Tibial nerve (tissue), 4 donors: ENCODE measurements around the gene CDC42EP2. TPM values are rescaled to one million over a fixed set of nuclear protein-coding genes. Genes with fewer than 3 reads are reported as not detected.

ENCODE experiments used
- DNase-seq, 2 donors: peaks; one replicate each; pipeline ENCODE4 v3.0.0-alpha.2; 2019; ENCODE audit warnings: low spot score in 2 of 2
- H3K27ac ChIP-seq, 4 donors: fragments of 200-600 bp; sonication (generic) in 3 of 4; one replicate each; pipeline ENCODE4 v1.5.1; 2017 to 2019; ENCODE audit warnings: mild to moderate bottlenecking in 1 of 4
- H3K27me3 ChIP-seq, 2 donors: fragments of 200-600 bp; sonication (generic) in 1 of 2; one replicate each; pipeline versions ENCODE4 v1.5.1 to v1.6.0; 2017 to 2019
- H3K36me3 ChIP-seq, 3 donors: fragments of 200-600 bp; sonication (generic); one replicate each; pipeline ENCODE4 v1.5.1; 2018 to 2019
- H3K4me1 ChIP-seq, 4 donors: fragments of 200-600 bp; sonication (generic) in 3 of 4; one replicate each; pipeline ENCODE4 v1.5.1; 2017 to 2019
- H3K4me3 ChIP-seq, 4 donors: fragments of 200-600 bp; sonication (generic) in 3 of 4; one replicate each; pipeline ENCODE4 v1.5.1; 2017 to 2019; ENCODE audit warnings: mild to moderate bottlenecking in 1 of 4, moderate library complexity in 1 of 4
- H3K9me3 ChIP-seq, 4 donors: fragments of 200-600 bp; sonication (generic) in 3 of 4; one replicate each; pipeline ENCODE4 v1.5.1; 2017 to 2019
- EP300 ChIP-seq, 2 donors: sonication (generic); formaldehyde crosslinking; IDR thresholded peaks; one replicate each; pipeline ENCODE4 v1.6.1; 2017; ENCODE audit warnings: antibody characterized with exemption in 2 of 2, mild to moderate bottlenecking in 1 of 2
- POLR2A ChIP-seq, 2 donors: fragments of 450-650 bp; IDR thresholded peaks; one replicate each; pipeline ENCODE4 v1.6.1; 2017; ENCODE audit warnings: antibody characterized with exemption in 2 of 2, mild to moderate bottlenecking in 2 of 2, moderate library complexity in 2 of 2
- WGBS, 2 donors: methylation state at CpG; one replicate each; pipeline ENCODE4 v1.1.5; 2018; 5-methylcytosine and 5-hydroxymethylcytosine counted together
- total RNA-seq, 4 donors: library from RNA; depleted of rRNA; stranded (reverse); fragments of >200 nt; gene quantifications; one replicate each; pipeline ENCODE4 v1.1.0, GENCODE V29; 2016
- TF ChIP-seq, protein P1 (sequence below), 5 experiments: fragments of 200-600 bp in 3 of 5; fragments of 450-650 bp in 2 of 5; sonication (generic) in 3 of 5; IDR thresholded peaks; one replicate each; pipeline ENCODE4 v1.5.1; 2016 to 2019; ENCODE audit warnings: antibody characterized with exemption in 5 of 5, mild to moderate bottlenecking in 3 of 5, moderate library complexity in 2 of 5

The CDC42EP2 gene
- total RNA-seq, 4 donors from 2014 or later = 10.4 to 39.6 (median 24.9) TPM

DNA sequence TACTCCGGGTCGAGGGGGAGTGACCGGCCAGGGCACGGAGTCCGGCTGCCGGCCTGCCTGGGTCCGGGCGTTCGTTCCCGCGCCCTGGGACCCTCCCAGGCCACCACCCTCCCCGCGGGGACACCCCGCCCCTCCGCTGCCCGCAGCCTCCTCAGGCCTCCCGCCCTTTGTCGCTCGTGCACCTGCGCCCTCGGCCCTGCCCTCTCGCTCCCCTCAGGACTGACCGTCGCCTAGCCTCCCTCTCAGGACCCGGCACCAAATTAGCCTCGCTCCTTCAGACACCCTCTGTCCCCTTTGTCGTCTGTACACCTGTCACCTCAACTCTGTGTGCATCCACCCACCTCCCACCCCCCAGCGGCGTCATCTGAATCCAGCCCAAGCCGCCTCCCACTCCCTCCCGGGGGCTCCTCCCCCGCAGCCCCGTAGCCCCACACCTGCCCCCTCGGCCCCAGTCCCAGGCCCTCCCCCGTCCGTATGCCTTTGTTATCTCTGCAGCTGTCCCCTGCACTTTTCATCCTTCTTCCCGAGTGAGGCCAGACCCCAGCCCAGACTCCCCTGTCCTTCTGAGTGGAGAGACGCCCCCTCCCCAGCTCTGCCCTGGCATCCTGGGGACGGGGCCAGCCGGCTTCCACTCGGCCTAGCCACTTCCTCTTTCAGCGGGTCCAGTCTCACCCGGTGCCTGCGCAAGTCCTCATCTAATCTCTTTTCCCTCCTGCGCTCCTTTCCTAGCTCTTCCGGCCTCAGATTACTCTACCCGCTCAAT, 40.5 kb downstream of the CDC42EP2 start:
- peaks cover 0 to 6% of the 10 kb centered on the region in 2 donors for H3K27me3 ChIP-seq
- no peak for DNase-seq
- no peaks in the 10 kb centered on the region for H3K9me3 ChIP-seq
- TF ChIP-seq, protein P1, sequence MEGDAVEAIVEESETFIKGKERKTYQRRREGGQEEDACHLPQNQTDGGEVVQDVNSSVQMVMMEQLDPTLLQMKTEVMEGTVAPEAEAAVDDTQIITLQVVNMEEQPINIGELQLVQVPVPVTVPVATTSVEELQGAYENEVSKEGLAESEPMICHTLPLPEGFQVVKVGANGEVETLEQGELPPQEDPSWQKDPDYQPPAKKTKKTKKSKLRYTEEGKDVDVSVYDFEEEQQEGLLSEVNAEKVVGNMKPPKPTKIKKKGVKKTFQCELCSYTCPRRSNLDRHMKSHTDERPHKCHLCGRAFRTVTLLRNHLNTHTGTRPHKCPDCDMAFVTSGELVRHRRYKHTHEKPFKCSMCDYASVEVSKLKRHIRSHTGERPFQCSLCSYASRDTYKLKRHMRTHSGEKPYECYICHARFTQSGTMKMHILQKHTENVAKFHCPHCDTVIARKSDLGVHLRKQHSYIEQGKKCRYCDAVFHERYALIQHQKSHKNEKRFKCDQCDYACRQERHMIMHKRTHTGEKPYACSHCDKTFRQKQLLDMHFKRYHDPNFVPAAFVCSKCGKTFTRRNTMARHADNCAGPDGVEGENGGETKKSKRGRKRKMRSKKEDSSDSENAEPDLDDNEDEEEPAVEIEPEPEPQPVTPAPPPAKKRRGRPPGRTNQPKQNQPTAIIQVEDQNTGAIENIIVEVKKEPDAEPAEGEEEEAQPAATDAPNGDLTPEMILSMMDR (IDR thresholded peaks at IDR 0.05) = no peak
- TF ChIP-seq POLR2A (IDR thresholded peaks at IDR 0.05) = no peak
- no peak for TF ChIP-seq EP300 (IDR thresholded peaks at IDR 0.05)
- peak overlapping the region; percentile 34 to 83 (median 66) for H3K4me3 ChIP-seq
- H3K36me3 ChIP-seq = peaks cover 0 to 26% (median 2%) of the 10 kb centered on the region in 3 donors
- 2 to 4% methylated on average over 32 to 35 of the region's 47 CpGs for WGBS, 2 donors
- H3K27ac ChIP-seq = peak overlapping the region; percentile 21 to 85 (median 57)
- H3K4me1 ChIP-seq = peaks cover 0 to 26% (median 9%) of the 10 kb centered on the region in 4 donors

DNA sequence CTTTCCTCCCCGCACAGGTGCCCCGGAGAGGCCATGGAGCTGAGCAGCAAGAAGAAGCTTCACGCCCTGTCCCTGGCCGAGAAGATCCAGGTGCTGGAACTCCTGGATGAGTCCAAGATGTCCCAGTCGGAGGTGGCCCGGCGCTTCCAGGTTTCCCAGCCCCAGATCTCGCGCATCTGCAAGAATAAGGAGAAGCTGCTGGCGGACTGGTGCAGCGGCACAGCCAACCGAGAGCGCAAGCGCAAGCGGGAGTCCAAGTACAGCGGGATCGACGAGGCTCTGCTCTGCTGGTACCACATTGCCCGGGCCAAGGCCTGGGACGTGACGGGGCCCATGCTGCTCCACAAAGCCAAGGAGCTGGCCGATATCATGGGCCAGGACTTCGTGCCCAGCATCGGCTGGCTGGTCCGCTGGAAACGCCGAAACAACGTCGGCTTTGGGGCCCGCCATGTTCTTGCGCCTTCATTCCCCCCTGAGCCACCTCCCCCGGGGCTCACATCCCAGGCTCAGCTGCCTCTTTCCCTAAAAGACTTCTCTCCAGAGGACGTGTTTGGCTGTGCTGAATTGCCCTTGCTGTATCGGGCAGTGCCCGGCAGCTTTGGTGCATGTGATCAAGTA, 41.2 kb downstream of the CDC42EP2 start:
- DNase-seq = no peak
- H3K9me3 ChIP-seq = no peaks in the 10 kb centered on the region
- H3K27ac ChIP-seq = peak overlapping the region in 1 of 4 donors; percentile 85
- H3K4me3 ChIP-seq = peak overlapping the region; percentile 34 to 83 (median 66)
- H3K27me3 ChIP-seq = peaks cover 0 to 6% of the 10 kb centered on the region in 2 donors
- H3K4me1 ChIP-seq = peaks cover 0 to 26% (median 9%) of the 10 kb centered on the region in 4 donors
- TF ChIP-seq POLR2A (IDR thresholded peaks at IDR 0.05) = no peak
- TF ChIP-seq, protein P1 (IDR thresholded peaks at IDR 0.05) = no peak
- TF ChIP-seq EP300 (IDR thresholded peaks at IDR 0.05) = no peak
- WGBS, 2 donors = 38% methylated on average over 19 to 23 of the region's 35 CpGs
- peaks cover 0 to 19% (median 0%) of the 10 kb centered on the region in 3 donors for H3K36me3 ChIP-seq

DNA sequence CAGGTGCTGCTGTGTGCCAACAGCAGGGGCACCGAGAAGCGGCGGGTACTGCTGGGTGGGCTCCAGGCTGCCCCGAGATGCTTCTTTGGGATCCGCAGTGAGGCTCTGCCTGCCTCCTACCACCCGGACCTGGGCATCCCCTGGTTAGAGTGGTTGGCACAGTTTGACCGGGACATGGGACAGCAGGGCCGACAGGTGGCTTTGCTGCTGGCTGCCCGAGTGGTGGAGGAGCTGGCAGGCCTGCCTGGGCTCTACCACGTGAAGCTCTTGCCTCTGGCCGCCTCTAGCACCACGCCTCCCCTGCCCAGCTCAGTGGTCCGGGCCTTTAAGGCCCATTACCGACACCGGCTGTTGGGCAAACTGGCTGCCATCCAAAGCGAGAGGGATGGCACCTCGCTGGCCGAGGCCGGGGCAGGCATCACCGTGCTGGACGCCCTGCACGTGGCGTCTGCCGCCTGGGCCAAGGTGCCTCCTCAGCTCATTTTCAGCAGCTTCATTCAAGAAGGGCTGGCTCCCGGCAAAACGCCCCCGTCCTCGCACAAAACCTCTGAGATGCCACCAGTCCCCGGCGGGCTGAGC, 41.8 kb downstream of the CDC42EP2 start:
- H3K27ac ChIP-seq = no peak overlapping the region
- no peak for DNase-seq
- WGBS, 2 donors = 87 to 95% methylated on average over 12 to 29 of the region's 30 CpGs

DNA sequence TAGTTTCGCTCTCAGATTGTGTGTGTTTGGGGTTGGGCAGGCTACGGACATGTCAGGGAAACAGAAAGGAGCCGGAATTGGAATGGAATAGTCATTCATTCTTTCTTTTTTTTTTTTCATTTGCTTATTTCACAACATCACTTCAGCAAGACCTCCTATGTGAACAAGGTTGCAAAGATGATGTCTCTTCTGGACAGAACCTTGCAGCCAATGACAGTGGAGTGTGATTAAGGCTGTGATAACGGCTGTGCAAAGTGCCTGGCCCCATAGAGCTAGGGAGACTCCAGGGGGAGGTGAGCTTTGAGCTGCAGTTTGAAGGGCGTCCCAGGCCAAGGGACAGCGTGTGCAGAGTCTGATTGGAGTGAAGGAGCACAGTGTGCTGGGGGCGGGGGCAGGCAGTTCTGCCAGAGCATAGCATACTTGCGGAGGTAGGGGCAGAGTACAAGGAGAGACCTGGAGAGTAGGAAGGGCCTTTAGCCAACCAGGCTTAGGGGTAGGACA, 43.2 kb downstream of the CDC42EP2 start:
- no peak for DNase-seq
- Histone ChIP-seq H3K4me3 (no peak overlapping the region), H3K4me1 (peaks cover 0 to 26% (median 9%) of the 10 kb centered on the region in 4 donors), H3K27ac (no peak overlapping the region), H3K9me3 (no peaks in the 10 kb centered on the region), H3K36me3 (no peaks in the 10 kb centered on the region), H3K27me3 (peaks cover 0 to 6% of the 10 kb centered on the region in 2 donors)
- 77 to 80% methylated on average over 8 of the region's 8 CpGs for WGBS, 2 donors
- TF ChIP-seq POLR2A (IDR thresholded peaks at IDR 0.05) (no peak), EP300 (IDR thresholded peaks at IDR 0.05) (no peak)
- TF ChIP-seq, protein P1 (IDR thresholded peaks at IDR 0.05) = no peak

More for the DNA sequence above, 41.8 kb downstream of the CDC42EP2 start:
- peaks cover 0 to 13% (median 0%) of the 10 kb centered on the region in 3 donors for H3K36me3 ChIP-seq
- TF ChIP-seq, protein P1 (IDR thresholded peaks at IDR 0.05) = no peak
- TF ChIP-seq POLR2A (IDR thresholded peaks at IDR 0.05) = no peak
- TF ChIP-seq EP300 (IDR thresholded peaks at IDR 0.05) = no peak
- no peaks in the 10 kb centered on the region for H3K9me3 ChIP-seq
- peaks cover 0 to 6% of the 10 kb centered on the region in 2 donors for H3K27me3 ChIP-seq
- H3K4me3 ChIP-seq = no peak overlapping the region
- H3K4me1 ChIP-seq = peaks cover 0 to 26% (median 9%) of the 10 kb centered on the region in 4 donors
